ENCODE data around the gene GNA12.

DNA sequence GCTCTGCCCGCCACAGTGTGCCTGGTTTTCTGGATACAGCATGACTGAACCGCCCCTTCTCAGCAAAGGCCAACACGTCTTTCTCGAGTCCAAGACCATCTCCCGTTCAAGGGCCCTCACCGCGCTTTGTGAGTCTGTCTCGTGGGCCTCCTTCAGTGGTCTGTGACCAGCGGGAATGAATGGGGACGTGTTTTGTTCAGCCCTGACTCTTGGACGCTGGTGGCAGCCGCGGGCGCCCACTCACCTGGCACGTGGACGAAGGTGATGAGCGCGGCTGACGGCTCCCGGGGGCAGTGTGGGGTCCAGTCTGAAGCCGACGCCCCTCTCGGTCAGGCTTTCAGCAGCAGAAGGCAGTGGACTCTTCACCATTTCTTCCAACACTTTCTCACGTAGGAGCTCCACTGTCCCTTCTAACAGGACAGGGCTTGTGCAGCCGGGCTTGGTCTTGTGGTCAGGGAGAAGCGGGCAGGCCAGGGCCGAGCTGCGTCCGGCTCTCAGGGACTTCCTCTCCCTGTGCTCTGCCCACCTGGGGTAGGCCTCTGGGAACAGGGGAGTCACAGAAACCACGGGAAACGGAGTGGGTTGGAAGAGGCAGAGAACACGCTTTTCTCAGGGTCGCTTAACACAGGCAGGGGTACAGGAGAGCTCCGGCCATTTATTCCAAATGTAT, 125.7 kb downstream of the GNA12 start:
- TF ChIP-seq EZH2 (IDR thresholded peaks at IDR 0.05) (no peak), POLR2AphosphoS5 (IDR thresholded peaks at IDR 0.05; ENCODE audit: borderline replicate concordance, low read depth, low read length) (no peak)

Measured in SK-N-MC (cell line).